ENCODE data around the gene STX2. TPM values are rescaled to one million over a fixed set of nuclear protein-coding genes. Genes with fewer than 3 reads are reported as not detected.

Gene STX2
- total and polyA plus RNA-seq, 10 of the 15 experiments (the other 5 are each of a cell fraction or from before 2014, with no cell fraction given): 6.0 to 22.2 (median 10.0) TPM

DNA sequence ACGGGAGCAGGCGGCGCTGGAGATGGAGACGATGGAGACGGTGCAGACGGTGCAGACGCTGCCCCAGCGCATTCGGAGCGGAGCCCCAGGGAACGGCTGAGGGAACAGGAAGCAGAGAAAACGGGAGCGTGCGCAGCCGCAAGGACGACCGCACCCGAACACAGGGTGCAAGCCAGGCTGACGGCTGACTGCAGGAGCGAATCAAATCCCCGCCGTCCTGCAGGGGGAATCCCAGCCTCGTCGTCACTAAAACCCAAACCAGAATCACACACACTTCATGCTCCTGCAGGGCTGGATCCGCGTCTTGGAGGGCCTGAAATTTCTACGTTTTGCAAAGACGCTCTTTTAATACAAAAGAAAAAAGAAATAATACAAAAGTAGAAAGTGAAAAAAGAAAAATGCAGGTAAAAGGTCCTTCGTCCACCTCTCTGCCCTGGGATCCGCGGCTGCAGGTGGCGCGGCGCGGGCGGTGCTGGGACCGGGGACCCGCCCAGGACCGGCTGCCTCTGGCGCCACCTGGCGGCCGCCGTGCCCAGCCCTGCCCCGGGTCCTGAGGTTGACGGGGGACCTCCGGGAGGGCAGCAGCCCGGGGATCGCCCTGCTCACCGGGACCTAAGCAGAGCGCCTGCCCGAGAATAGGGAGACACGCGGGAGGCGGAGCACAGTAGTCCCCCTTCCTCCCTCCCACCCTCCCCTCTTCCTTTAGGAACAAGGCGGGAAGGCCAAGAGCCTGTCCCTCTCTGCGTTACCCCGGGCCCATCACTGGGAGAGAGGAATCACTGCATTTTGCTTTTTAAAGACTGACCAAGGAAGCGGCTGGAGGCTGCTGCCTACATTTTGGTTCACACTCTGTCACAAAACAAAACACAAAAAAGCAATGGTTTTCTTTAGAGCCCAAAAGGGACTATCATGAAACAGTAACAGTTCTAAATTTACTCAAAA is 20.1 kb downstream of the STX2 start (continued):
- TF ChIP-seq, protein P1, sequence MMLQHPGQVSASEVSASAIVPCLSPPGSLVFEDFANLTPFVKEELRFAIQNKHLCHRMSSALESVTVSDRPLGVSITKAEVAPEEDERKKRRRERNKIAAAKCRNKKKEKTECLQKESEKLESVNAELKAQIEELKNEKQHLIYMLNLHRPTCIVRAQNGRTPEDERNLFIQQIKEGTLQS (IDR thresholded peaks at IDR 0.05; ENCODE audit: borderline replicate concordance, extremely low read depth, low read depth, low read length): no peak
- no peak; the same call in 1 of the 2 replicates for TF ChIP-seq BACH1 (IDR thresholded peaks at IDR 0.05; ENCODE audit: borderline replicate concordance)
- no peak for TF ChIP-seq CEBPB (IDR thresholded peaks at IDR 0.05; ENCODE audit: borderline replicate concordance in 1 of 2, low read depth in 2 of 2, low read length in 2 of 2)
- TF ChIP-seq, protein P2, sequence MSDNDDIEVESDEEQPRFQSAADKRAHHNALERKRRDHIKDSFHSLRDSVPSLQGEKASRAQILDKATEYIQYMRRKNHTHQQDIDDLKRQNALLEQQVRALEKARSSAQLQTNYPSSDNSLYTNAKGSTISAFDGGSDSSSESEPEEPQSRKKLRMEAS (IDR thresholded peaks at IDR 0.05; ENCODE audit: low read depth, low read length): no peak
- TF ChIP-seq, protein P3, sequence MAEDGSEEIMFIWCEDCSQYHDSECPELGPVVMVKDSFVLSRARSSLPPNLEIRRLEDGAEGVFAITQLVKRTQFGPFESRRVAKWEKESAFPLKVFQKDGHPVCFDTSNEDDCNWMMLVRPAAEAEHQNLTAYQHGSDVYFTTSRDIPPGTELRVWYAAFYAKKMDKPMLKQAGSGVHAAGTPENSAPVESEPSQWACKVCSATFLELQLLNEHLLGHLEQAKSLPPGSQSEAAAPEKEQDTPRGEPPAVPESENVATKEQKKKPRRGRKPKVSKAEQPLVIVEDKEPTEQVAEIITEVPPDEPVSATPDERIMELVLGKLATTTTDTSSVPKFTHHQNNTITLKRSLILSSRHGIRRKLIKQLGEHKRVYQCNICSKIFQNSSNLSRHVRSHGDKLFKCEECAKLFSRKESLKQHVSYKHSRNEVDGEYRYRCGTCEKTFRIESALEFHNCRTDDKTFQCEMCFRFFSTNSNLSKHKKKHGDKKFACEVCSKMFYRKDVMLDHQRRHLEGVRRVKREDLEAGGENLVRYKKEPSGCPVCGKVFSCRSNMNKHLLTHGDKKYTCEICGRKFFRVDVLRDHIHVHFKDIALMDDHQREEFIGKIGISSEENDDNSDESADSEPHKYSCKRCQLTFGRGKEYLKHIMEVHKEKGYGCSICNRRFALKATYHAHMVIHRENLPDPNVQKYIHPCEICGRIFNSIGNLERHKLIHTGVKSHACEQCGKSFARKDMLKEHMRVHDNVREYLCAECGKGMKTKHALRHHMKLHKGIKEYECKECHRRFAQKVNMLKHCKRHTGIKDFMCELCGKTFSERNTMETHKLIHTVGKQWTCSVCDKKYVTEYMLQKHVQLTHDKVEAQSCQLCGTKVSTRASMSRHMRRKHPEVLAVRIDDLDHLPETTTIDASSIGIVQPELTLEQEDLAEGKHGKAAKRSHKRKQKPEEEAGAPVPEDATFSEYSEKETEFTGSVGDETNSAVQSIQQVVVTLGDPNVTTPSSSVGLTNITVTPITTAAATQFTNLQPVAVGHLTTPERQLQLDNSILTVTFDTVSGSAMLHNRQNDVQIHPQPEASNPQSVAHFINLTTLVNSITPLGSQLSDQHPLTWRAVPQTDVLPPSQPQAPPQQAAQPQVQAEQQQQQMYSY (CRISPR knock-in tag; IDR thresholded peaks at IDR 0.05): no peak
- TF ChIP-seq ZNF622 (IDR thresholded peaks at IDR 0.05): no peak
- no peak for TF ChIP-seq NR2C2 (IDR thresholded peaks at IDR 0.05; ENCODE audit: borderline replicate concordance, control insufficient read depth, insufficient read length, low read depth)
- no peak for TF ChIP-seq MYC (IDR thresholded peaks at IDR 0.05; ENCODE audit: insufficient read depth, insufficient read length, insufficient replicate concordance, low read length, severe bottlenecking)
- TF ChIP-seq SRF (IDR thresholded peaks at IDR 0.05; ENCODE audit: low read depth in 2 of 2, low read length in 2 of 2): 0 out of 4 replicates have a peak, but pooled peaks of 1 of the 2 experiments have one; percentile 32
- no peak for TF ChIP-seq RELA (IDR thresholded peaks at IDR 0.05; ENCODE audit: borderline replicate concordance, partially characterized antibody)
- peak; percentile 31; the same call in 1 of the 2 replicates for TF ChIP-seq TCF12 (IDR thresholded peaks at IDR 0.05; ENCODE audit: low read depth, low read length)
- TF ChIP-seq FOXK2 (IDR thresholded peaks at IDR 0.05): no peak
- TF ChIP-seq CBFB (IDR thresholded peaks at IDR 0.05; ENCODE audit: low read depth): no peak
- TF ChIP-seq MYB (IDR thresholded peaks at IDR 0.05; ENCODE audit: borderline replicate concordance, low read depth, low read length): no peak
- TF ChIP-seq, protein P4, sequence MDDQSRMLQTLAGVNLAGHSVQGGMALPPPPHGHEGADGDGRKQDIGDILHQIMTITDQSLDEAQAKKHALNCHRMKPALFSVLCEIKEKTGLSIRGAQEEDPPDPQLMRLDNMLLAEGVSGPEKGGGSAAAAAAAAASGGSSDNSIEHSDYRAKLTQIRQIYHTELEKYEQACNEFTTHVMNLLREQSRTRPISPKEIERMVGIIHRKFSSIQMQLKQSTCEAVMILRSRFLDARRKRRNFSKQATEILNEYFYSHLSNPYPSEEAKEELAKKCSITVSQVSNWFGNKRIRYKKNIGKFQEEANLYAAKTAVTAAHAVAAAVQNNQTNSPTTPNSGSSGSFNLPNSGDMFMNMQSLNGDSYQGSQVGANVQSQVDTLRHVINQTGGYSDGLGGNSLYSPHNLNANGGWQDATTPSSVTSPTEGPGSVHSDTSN (IDR thresholded peaks at IDR 0.05; ENCODE audit: insufficient replicate concordance, low read depth, low read length): no peak
- peak; percentile 41; the same call in 1 of the 2 replicates for TF ChIP-seq POLR2A (IDR thresholded peaks at IDR 0.05; ENCODE audit: low read depth, low read length)
- no peak for TF ChIP-seq STAT3 (IDR thresholded peaks at IDR 0.05; ENCODE audit: low read depth, low read length)
- peak; percentile 79 for TF ChIP-seq SMC3 (IDR thresholded peaks at IDR 0.05; ENCODE audit: borderline replicate concordance, low read length)
- TF ChIP-seq MEF2B (IDR thresholded peaks at IDR 0.05; ENCODE audit: partially characterized antibody, poor library complexity, severe bottlenecking): no peak
- no peak for TF ChIP-seq KLF5 (IDR thresholded peaks at IDR 0.05; ENCODE audit: partially characterized antibody)
- no peak for TF ChIP-seq RFX5 (IDR thresholded peaks at IDR 0.05; ENCODE audit: low read depth, low read length)
- peak; percentile 58; the same call in 1 of the 2 replicates for TF ChIP-seq SMARCA5 (IDR thresholded peaks at IDR 0.05)
- TF ChIP-seq SIN3A (IDR thresholded peaks at IDR 0.05; ENCODE audit: low read depth, low read length): no peak

Data from GM12878 (cell line).